ENCODE data around the gene ARPIN. TPM values are rescaled to one million over a fixed set of nuclear protein-coding genes. Genes with fewer than 3 reads are reported as not detected.

Gene ARPIN
- polyA plus RNA-seq, 2 of the 4 experiments (the other 2 are of a cell fraction), result 17.2 to 20.3 TPM

DNA sequence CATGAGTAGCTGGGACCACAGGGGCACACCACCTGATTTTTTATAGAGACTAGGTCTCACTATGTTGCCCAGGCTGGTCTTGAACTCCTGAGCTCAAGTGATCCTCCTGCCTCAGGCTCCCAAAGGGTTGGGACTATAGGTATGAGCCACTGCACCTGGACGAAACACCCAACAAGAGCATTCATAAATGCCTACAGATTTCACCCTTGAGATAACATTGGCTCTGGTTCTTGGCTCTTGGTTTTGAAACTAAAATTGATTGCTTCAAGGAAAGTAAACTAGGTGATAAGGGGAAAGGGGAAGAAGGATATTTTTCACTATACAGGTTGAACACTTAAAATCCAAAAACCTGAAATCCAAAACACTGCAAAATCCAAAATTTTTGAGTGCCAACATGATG is 29.2 kb downstream of the ARPIN start:
- no peak for FAIRE-seq

GRCh38 chr15:89880727-89881126 is 32.0 kb downstream of the ARPIN start:
- Histone ChIP-seq H3K4me1 (no peaks in the 10 kb centered on the region), H3K27ac (no peak overlapping the region), H3K4me2 (no peak overlapping the region), H3K4me3 (no peak overlapping the region), H3K9me3 (no peaks in the 10 kb centered on the region)
- TF ChIP-seq GATA3 (IDR thresholded peaks at IDR 0.05; ENCODE audit: borderline replicate concordance), result no peak
- no peak for TF ChIP-seq MAZ (IDR thresholded peaks at IDR 0.05; ENCODE audit: borderline replicate concordance, low read depth, low read length)
- TF ChIP-seq, protein P1, sequence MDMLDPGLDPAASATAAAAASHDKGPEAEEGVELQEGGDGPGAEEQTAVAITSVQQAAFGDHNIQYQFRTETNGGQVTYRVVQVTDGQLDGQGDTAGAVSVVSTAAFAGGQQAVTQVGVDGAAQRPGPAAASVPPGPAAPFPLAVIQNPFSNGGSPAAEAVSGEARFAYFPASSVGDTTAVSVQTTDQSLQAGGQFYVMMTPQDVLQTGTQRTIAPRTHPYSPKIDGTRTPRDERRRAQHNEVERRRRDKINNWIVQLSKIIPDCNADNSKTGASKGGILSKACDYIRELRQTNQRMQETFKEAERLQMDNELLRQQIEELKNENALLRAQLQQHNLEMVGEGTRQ (IDR thresholded peaks at IDR 0.05), result no peak
- TF ChIP-seq TFCP2L1 (CRISPR knock-in tag; IDR thresholded peaks at IDR 0.05), result no peak
- TF ChIP-seq POLR2A (IDR thresholded peaks at IDR 0.05; ENCODE audit: low read length), result no peak
- TF ChIP-seq ZC3H11A (IDR thresholded peaks at IDR 0.05), result no peak
- ATAC-seq (no peak), DNase-seq (ENCODE audit: low read depth in 1 of 2, low spot score in 1 of 2) (no peak), FAIRE-seq (peak; percentile 67)
- POLR2A ChIA-PET, result no interaction called here
- 34% methylated on average over 1 of the region's 1 CpG for WGBS (ENCODE audit: missing lambda C conversion rate)
- CTCF ChIA-PET, result interaction anchor here (3.5 kb wide), 1 partner anchor 120 kb away, joined by 26 read pairs; no protein-coding TSS in a partner anchor

More for the DNA sequence above, 29.2 kb downstream of the ARPIN start:
- no peaks in the 10 kb centered on the region for H3K9me3 ChIP-seq
- no peaks in the 10 kb centered on the region for H3K4me1 ChIP-seq
- no peak for TF ChIP-seq CBX2 (IDR thresholded peaks at IDR 0.05; ENCODE audit: borderline replicate concordance, low read depth)
- TF ChIP-seq EHMT2 (IDR thresholded peaks at IDR 0.05; ENCODE audit: low read depth), result no peak
- no peak for TF ChIP-seq PBX3 (IDR thresholded peaks at IDR 0.05)
- no peak for TF ChIP-seq HEYL (CRISPR knock-in tag; IDR thresholded peaks at IDR 0.05)
- no peak for TF ChIP-seq CHD2 (IDR thresholded peaks at IDR 0.05; ENCODE audit: low read length, partially characterized antibody)
- TF ChIP-seq CHD4 (IDR thresholded peaks at IDR 0.05; ENCODE audit: borderline replicate concordance), result no peak
- no peak for TF ChIP-seq FOXS1 (CRISPR knock-in tag; IDR thresholded peaks at IDR 0.05)
- no peak for TF ChIP-seq MAZ (IDR thresholded peaks at IDR 0.05; ENCODE audit: borderline replicate concordance, low read depth, low read length)
- TF ChIP-seq RARB (CRISPR knock-in tag; IDR thresholded peaks at IDR 0.05), result no peak
- no peak for TF ChIP-seq ZFP36 (IDR thresholded peaks at IDR 0.05; ENCODE audit: borderline replicate concordance, partially characterized antibody)
- TF ChIP-seq SREBF2 (IDR thresholded peaks at IDR 0.05), result no peak
- TF ChIP-seq CBX8 (IDR thresholded peaks at IDR 0.05), result no peak
- no peak for TF ChIP-seq HOXB13 (CRISPR knock-in tag; IDR thresholded peaks at IDR 0.05; ENCODE audit: low read depth)
- TF ChIP-seq, protein P2, sequence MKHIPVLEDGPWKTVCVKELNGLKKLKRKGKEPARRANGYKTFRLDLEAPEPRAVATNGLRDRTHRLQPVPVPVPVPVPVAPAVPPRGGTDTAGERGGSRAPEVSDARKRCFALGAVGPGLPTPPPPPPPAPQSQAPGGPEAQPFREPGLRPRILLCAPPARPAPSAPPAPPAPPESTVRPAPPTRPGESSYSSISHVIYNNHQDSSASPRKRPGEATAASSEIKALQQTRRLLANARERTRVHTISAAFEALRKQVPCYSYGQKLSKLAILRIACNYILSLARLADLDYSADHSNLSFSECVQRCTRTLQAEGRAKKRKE (CRISPR knock-in tag; IDR thresholded peaks at IDR 0.05; ENCODE audit: low read depth), result no peak
- TF ChIP-seq ZSCAN20 (CRISPR knock-in tag; IDR thresholded peaks at IDR 0.05), result no peak
- TF ChIP-seq RAD21 (conservative IDR thresholded peaks at IDR 0.05 in 1 of 2, IDR thresholded peaks at IDR 0.05 in 1 of 2), result no peak
- TF ChIP-seq, protein P1 (IDR thresholded peaks at IDR 0.05), result no peak
- no peak for TF ChIP-seq HES2 (IDR thresholded peaks at IDR 0.05)
- 81% methylated on average over 1 of the region's 1 CpG for WGBS (ENCODE audit: missing lambda C conversion rate)
- ChIA-PET CTCF (interaction anchor here (0.7 to 3.5 kb wide), 6 partner anchors 9 to 133 kb away, joined by 3 to 26 read pairs (median 5); partner anchors contain the start of gene MESP1), POLR2A (no interaction called here)
- DNase-seq (ENCODE audit: low read depth in 1 of 2, low spot score in 1 of 2), result no peak
- ATAC-seq, result no peak
- H3K4me3 ChIP-seq, result no peak overlapping the region
- H3K27ac ChIP-seq, result no peak overlapping the region
- no peak overlapping the region for H3K4me2 ChIP-seq

All from A549 (cell line).